Progenitor cell of endocrine pancreas (in vitro differentiated cells): ENCODE data around the gene SCARF2. TPM values are rescaled to one million over a fixed set of nuclear protein-coding genes. Genes with fewer than 3 reads are reported as not detected.

Experiments used
- DNase-seq: peaks from one replicate; pipeline ENCODE4 v3.0.0; 2021; ENCODE audit warnings: low spot score; ENCODE audit not compliant: unreplicated experiment
- H3K27ac Mint-ChIP-seq: 2 replicates; pipeline ENCODE4 v1.8.0; 2021; ENCODE audit warnings: mild to moderate bottlenecking, moderate library complexity, mixed read lengths
- H3K27me3 Mint-ChIP-seq: 2 replicates; pipeline ENCODE4 v1.8.0; 2021; ENCODE audit warnings: mixed read lengths
- H3K36me3 Mint-ChIP-seq: 2 replicates; pipeline ENCODE4 v1.8.0; 2022; ENCODE audit warnings: mixed read lengths; ENCODE audit not compliant: insufficient read depth
- H3K4me1 Mint-ChIP-seq: 2 replicates; pipeline ENCODE4 v1.8.0; 2021; ENCODE audit warnings: low read depth, mixed read lengths
- H3K4me3 Mint-ChIP-seq: 2 replicates; pipeline ENCODE4 v1.8.0; 2021; ENCODE audit warnings: low read depth, mild to moderate bottlenecking, moderate library complexity, mixed read lengths
- H3K9me3 Mint-ChIP-seq: 2 replicates; pipeline ENCODE4 v1.8.0; 2021; ENCODE audit warnings: low read depth, mixed read lengths
- CTCF ChIP-seq: fragments of 200-600 bp; sonication (generic); IDR thresholded peaks from one replicate; pipeline ENCODE4 v1.5.0; 2021; ENCODE audit warnings: antibody characterized with exemption, mild to moderate bottlenecking; ENCODE audit not compliant: unreplicated experiment
- total RNA-seq: library from RNA; stranded (reverse); gene quantifications from 2 replicates; pipeline ENCODE4 v1.2.1, GENCODE V29; 2021

The SCARF2 gene
- total RNA-seq, 1 donor from 2014 or later = 14.4 TPM

DNA sequence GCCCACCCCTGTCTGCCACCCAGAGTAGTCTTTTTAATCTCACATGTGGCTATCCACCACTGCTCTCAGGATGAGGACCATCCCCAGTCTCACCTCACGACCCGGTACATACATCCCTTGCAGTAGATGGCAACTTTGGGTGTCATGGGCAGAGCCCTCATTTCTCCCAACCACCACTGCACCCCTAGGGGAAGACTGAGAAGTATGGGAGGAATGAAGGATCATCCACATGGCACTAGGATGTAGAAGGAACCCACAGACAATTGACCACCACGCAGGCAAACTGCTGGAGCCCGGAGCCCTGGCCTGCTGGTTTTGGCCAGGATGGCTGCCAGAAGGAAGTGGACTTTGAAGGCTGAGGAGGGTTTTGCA is 1.9 kb upstream of the SCARF2 start:
- Mint-ChIP-seq H3K36me3 (peaks cover 15% of the 10 kb centered on the region), H3K4me1 (peaks cover 9% of the 10 kb centered on the region), H3K9me3 (no peaks in the 10 kb centered on the region), H3K27me3 (peaks cover 28% of the 10 kb centered on the region), H3K27ac (no peak overlapping the region), H3K4me3 (no peak overlapping the region)
- no peak for TF ChIP-seq CTCF
- DNase-seq = no peak

DNA sequence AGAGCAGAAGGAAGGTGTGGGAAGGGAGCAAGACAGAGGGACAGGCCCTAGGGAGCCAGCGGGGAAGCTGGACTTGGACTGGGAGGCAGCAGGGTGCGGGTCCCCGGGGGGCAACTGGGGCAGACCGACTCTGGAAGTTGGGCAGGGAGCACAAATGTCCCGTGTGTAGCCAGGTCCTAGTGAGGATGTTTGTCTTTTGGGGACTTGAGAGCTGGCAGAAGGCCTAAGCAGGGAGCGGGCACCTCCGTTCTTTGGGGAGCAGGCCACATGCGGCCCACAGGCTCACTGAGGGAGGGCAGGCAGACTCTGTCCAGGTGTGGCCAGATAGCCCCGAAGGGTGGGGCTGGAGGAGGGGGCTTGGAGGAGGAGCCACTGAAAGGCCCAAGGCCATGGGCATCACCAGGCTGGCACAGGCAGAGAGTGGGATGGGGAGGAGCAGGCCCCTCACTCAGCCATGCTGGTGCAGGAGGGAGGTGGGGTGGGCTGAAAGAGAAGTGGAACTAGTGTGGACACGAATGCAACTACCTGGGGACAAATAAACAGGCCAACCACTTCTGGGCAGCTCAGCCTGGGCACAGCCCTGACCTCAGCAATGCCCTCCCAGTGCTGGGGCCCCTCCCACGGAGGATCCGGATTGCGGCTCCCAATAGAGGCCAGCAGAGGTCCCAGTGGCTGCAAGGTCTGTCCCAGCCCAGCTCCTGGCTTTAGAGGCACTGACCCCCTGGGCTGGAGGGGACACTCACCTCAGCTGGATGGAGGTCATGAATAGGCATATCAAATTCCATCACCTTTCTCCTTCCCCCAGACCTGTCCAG is 1.3 kb upstream of the SCARF2 start:
- TF ChIP-seq CTCF = no peak
- H3K4me1 Mint-ChIP-seq = peaks cover 9% of the 10 kb centered on the region
- H3K36me3 Mint-ChIP-seq = peaks cover 11% of the 10 kb centered on the region
- peak overlapping the region; percentile 84 for H3K27ac Mint-ChIP-seq
- H3K27me3 Mint-ChIP-seq = peaks cover 35% of the 10 kb centered on the region
- peak overlapping the region; percentile 62 for H3K4me3 Mint-ChIP-seq
- H3K9me3 Mint-ChIP-seq = no peaks in the 10 kb centered on the region
- DNase-seq = no peak

GRCh38 chr22:20438427-20438677 is 727 bp upstream of the SCARF2 start:
- peaks cover 11% of the 10 kb centered on the region for H3K36me3 Mint-ChIP-seq
- peaks cover 37% of the 10 kb centered on the region for H3K27me3 Mint-ChIP-seq
- H3K4me3 Mint-ChIP-seq = peak overlapping the region; percentile 62
- H3K27ac Mint-ChIP-seq = peak overlapping the region; percentile 84
- no peaks in the 10 kb centered on the region for H3K9me3 Mint-ChIP-seq
- DNase-seq = no peak
- no peak for TF ChIP-seq CTCF
- peaks cover 9% of the 10 kb centered on the region for H3K4me1 Mint-ChIP-seq

GRCh38 chr22:20436768-20437612 is 635 bp downstream of the SCARF2 start:
- Mint-ChIP-seq H3K4me1 (peaks cover 9% of the 10 kb centered on the region), H3K27me3 (peaks cover 50% of the 10 kb centered on the region)
- TF ChIP-seq CTCF = no peak

DNA sequence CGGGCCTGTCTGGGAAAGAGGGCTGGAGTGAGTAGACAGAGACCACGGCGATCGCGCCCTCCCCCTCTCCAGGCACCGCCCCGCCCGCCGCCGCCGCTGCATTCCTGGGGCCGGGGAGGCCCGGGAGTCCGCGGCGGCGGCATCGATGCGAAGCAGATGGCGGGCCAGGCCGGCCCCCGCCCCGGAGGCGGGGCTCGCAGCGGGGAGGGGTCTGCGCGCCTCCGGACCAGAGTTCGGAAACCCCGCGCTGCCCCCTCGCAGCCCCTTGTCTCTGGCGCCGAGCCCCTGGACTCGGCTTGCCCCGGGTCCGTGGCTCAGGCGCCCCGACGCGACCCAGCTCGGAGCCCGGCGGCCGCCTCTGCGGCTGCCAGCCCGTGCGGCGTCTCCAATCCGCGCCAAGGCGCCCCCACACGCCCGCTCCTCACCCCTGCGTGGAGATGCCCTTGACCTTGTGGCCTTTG is 1.3 kb downstream of the SCARF2 start:
- Mint-ChIP-seq H3K4me1 (peaks cover 9% of the 10 kb centered on the region), H3K36me3 (peaks cover 6% of the 10 kb centered on the region), H3K4me3 (peak overlapping the region; percentile 79), H3K9me3 (no peaks in the 10 kb centered on the region), H3K27ac (no peak overlapping the region), H3K27me3 (peaks cover 54% of the 10 kb centered on the region)
- no peak for DNase-seq
- TF ChIP-seq CTCF = no peak

More at GRCh38 chr22:20436768-20437612, 635 bp downstream of the SCARF2 start:
- peak overlapping the region; percentile 79 for H3K4me3 Mint-ChIP-seq
- DNase-seq = no peak
- peaks cover 6% of the 10 kb centered on the region for H3K36me3 Mint-ChIP-seq
- no peaks in the 10 kb centered on the region for H3K9me3 Mint-ChIP-seq
- peak overlapping the region; percentile 89 for H3K27ac Mint-ChIP-seq
